Measurements from ENCODE around the gene C2CD5.
"Not testable (repeated sequence)": the region's sequence is repeated elsewhere in the genome, so short reads cannot be mapped to it uniquely, and the experiment has no call there.

C2CD5 gene

DNA sequence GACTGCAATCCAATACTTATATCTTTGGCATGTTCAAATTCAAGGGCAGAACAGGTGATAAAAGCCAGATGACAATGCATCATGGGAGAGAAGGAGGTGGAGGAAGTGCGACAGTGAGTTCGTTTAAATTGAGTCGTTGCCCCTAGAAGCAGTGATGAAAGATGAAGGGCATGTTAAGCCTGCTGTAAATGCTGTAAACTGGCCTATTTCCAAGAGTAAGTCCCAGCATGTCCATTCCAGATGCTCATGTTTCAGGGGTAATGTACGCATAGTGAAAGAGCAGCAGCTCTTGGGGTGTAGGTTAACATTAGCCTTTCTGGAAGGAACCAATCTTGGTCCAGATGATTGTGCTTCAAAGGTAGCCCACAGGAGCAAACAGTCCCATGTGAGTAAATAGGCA is 97.1 kb downstream of the C2CD5 start:
- no peak overlapping the region for H3K4me2 ChIP-seq (ENCODE audit: low read length)
- no peak overlapping the region for H3K27ac ChIP-seq (ENCODE audit: low read length)
- H3K9ac ChIP-seq (ENCODE audit: low read length): no peak overlapping the region
- no peak overlapping the region for H2AFZ ChIP-seq (ENCODE audit: low read depth, low read length)
- no peak for TF ChIP-seq EZH2phosphoT487 (IDR thresholded peaks at IDR 0.05; ENCODE audit: low read depth)
- TF ChIP-seq, protein P1, sequence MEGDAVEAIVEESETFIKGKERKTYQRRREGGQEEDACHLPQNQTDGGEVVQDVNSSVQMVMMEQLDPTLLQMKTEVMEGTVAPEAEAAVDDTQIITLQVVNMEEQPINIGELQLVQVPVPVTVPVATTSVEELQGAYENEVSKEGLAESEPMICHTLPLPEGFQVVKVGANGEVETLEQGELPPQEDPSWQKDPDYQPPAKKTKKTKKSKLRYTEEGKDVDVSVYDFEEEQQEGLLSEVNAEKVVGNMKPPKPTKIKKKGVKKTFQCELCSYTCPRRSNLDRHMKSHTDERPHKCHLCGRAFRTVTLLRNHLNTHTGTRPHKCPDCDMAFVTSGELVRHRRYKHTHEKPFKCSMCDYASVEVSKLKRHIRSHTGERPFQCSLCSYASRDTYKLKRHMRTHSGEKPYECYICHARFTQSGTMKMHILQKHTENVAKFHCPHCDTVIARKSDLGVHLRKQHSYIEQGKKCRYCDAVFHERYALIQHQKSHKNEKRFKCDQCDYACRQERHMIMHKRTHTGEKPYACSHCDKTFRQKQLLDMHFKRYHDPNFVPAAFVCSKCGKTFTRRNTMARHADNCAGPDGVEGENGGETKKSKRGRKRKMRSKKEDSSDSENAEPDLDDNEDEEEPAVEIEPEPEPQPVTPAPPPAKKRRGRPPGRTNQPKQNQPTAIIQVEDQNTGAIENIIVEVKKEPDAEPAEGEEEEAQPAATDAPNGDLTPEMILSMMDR (IDR thresholded peaks at IDR 0.05; ENCODE audit: low read depth, low read length): no peak
- H3K4me3 ChIP-seq (ENCODE audit: low read length): no peak overlapping the region
- H3K9me3 ChIP-seq (ENCODE audit: insufficient read depth, low read length): no peaks in the 10 kb centered on the region
- H4K20me1 ChIP-seq (ENCODE audit: insufficient read depth, low read length): no peaks in the 10 kb centered on the region
- no peaks in the 10 kb centered on the region for H3K79me2 ChIP-seq (ENCODE audit: low read length)
- H3K27me3 ChIP-seq (ENCODE audit: low read depth, low read length): no peaks in the 10 kb centered on the region
- peaks cover 8% of the 10 kb centered on the region; the same call in 1 of the 2 replicates for H3K4me1 ChIP-seq (ENCODE audit: low read length)
- no peaks in the 10 kb centered on the region for H3K36me3 ChIP-seq (replicated peaks; ENCODE audit: low read depth, low read length)

DNA sequence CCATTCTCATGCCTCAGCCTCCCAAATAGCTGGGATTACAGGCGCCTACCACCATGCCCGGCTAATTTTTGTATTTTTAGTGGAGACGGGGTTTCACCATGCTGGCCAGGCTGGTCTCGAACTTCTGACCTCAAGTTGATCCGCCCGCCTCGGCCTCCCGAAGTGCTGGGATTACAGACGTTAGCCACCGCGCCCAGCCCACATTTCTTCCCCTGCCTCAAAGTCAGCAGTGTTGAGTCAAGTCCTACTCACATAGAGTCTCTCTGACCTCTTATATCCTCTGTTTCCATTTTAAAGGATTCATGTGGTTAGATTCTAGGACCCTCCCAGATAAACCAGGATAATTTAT is 100.1 kb downstream of the C2CD5 start:
- not testable (repeated sequence) for H4K20me1 ChIP-seq (ENCODE audit: insufficient read depth, low read length); H2AFZ ChIP-seq (ENCODE audit: low read depth, low read length); H3K9ac ChIP-seq (ENCODE audit: low read length); H3K4me2 ChIP-seq (ENCODE audit: low read length); H3K4me1 ChIP-seq (ENCODE audit: low read length); H3K36me3 ChIP-seq (replicated peaks; ENCODE audit: low read depth, low read length); H3K27ac ChIP-seq (ENCODE audit: low read length); H3K4me3 ChIP-seq (ENCODE audit: low read length); H3K9me3 ChIP-seq (ENCODE audit: insufficient read depth, low read length); H3K27me3 ChIP-seq (ENCODE audit: low read depth, low read length); H3K79me2 ChIP-seq (ENCODE audit: low read length)

DNA sequence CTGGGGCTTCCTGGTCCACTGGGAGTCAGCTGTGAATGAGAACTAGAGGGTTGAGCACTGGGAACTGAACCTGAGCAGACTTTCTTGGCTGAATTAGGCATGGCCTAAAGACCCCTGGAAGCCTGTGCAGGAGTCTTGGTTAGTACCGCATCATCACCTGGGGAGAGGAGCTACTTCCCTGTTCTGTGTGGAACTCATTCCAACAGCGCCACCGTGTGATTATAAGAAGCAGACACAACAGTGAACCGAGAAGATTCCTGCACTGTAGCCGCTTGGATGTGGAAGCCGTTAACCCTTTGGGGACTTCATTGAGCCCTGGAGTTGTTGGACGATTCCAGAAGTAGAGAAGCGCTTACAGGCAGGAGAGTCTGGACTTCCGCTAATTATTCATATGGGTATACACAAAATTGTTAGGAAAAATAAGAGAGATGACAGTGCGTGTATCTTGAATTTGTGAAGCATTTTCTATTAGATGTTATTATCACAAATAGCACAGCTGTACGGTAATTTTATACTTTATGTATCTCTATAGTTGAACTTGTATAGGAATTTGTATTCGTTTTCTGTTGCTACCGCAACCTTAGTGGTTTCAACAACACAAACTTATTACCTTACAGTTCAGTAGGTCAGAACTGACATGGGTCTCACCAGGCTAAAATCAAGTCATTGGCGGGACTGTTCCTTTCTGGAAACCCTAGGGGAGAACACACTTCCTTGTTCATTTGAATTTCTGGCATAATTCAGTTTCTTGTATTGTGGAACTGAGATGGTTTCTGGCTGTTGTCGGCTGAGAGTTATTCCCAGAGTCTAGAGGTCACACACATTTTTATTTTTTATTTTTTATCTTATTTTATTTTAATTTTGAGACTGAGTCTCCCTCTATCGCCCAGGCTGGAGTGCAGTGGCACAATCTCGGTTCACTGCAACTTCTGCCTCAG is 100.7 kb downstream of the C2CD5 start:
- no peaks in the 10 kb centered on the region for H3K9me3 ChIP-seq (ENCODE audit: insufficient read depth, low read length)
- H3K79me2 ChIP-seq (ENCODE audit: low read length): no peaks in the 10 kb centered on the region
- H2AFZ ChIP-seq (ENCODE audit: low read depth, low read length): peak overlapping the region; percentile 47
- peak overlapping the region; percentile 62 for H3K4me2 ChIP-seq (ENCODE audit: low read length)
- H3K36me3 ChIP-seq (replicated peaks; ENCODE audit: low read depth, low read length): no peaks in the 10 kb centered on the region
- no peaks in the 10 kb centered on the region for H3K27me3 ChIP-seq (ENCODE audit: low read depth, low read length)
- no peak overlapping the region for H3K9ac ChIP-seq (ENCODE audit: low read length)
- H3K4me1 ChIP-seq (ENCODE audit: low read length): peaks cover 9% of the 10 kb centered on the region; the same call in 1 of the 2 replicates
- no peak overlapping the region for H3K27ac ChIP-seq (ENCODE audit: low read length)
- no peaks in the 10 kb centered on the region for H4K20me1 ChIP-seq (ENCODE audit: insufficient read depth, low read length)
- TF ChIP-seq EZH2phosphoT487 (IDR thresholded peaks at IDR 0.05; ENCODE audit: low read depth): no peak
- TF ChIP-seq, protein P1 (IDR thresholded peaks at IDR 0.05; ENCODE audit: low read depth, low read length): peak; percentile 92
- peak overlapping the region; percentile 43 for H3K4me3 ChIP-seq (ENCODE audit: low read length)

DNA sequence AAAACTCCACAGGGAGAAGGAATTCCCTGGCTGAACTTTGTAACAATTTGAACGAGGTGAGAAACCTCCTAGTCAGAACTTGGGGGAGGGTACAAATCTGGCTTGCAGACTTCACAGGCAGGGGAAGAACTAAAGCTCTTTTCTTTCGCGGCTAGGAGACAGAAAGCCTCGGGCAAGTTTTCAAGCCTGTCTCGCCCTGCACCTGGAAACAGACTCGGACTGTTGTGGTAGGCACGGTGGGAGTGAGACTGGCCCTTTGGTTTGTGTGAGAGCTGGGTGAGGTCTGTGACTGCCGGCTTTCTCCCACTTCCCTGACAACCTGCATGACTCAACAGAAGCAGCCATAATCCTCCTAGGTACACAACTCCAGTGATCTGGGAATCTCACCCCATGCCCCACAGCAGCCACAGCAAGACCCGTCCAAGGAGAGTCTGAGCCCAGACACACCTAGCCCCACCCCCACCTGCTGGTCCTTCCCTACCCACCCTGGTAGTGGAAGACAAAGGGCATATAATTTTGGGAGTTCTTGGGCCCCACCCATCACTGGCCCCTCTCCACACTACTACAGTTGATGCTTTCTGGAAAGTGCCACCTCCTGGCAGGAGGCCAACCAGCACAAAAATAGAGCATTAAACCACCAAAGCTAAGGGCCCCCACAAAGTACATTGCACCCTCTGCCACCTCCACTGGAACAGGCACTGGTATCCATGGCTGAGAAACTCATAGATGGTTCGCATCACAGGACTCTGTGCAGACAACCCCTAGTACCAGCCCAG is 107.1 kb downstream of the C2CD5 start:
- no peaks in the 10 kb centered on the region for H4K20me1 ChIP-seq (ENCODE audit: insufficient read depth, low read length)
- H3K4me1 ChIP-seq (ENCODE audit: low read length): peaks cover 18% of the 10 kb centered on the region
- H3K79me2 ChIP-seq (ENCODE audit: low read length): no peaks in the 10 kb centered on the region
- no peak overlapping the region for H3K4me2 ChIP-seq (ENCODE audit: low read length)
- H3K9ac ChIP-seq (ENCODE audit: low read length): no peak overlapping the region
- H2AFZ ChIP-seq (ENCODE audit: low read depth, low read length): no peak overlapping the region
- no peaks in the 10 kb centered on the region for H3K27me3 ChIP-seq (ENCODE audit: low read depth, low read length)
- no peak overlapping the region for H3K4me3 ChIP-seq (ENCODE audit: low read length)
- no peaks in the 10 kb centered on the region for H3K36me3 ChIP-seq (replicated peaks; ENCODE audit: low read depth, low read length)
- H3K27ac ChIP-seq (ENCODE audit: low read length): no peak overlapping the region
- no peaks in the 10 kb centered on the region for H3K9me3 ChIP-seq (ENCODE audit: insufficient read depth, low read length)
- TF ChIP-seq, protein P1 (IDR thresholded peaks at IDR 0.05; ENCODE audit: low read depth, low read length): no peak
- TF ChIP-seq EZH2phosphoT487 (IDR thresholded peaks at IDR 0.05; ENCODE audit: low read depth): no peak

Measured in OCI-LY3 (cell line).